Panc1 (cell line): ENCODE results near the gene CAV1. TPM values are rescaled to one million over a fixed set of nuclear protein-coding genes. Genes with fewer than 3 reads are reported as not detected.

ENCODE experiments used
- ATAC-seq: fragments of 200-7000 bp; cut with Tn5 transposase; 2 replicates; pipeline ENCODE4 v1.9.1; 2020; ENCODE audit warnings: mild to moderate bottlenecking, moderate library complexity
- BruUV-seq: library from RNA; stranded (reverse); fragments of 400-500 nt; replicated peaks from 2 replicates; lab custom pipeline; 2021; lab: Mats Ljungman, UMichigan
- CTCF ChIA-PET: fragments of 300-600 bp; sonication (Branson Sonifier 250); formaldehyde crosslinking; loops from one replicate; lab custom pipeline; 2022; ENCODE audit warnings: antibody characterized with exemption; lab: Charles Lee
- POLR2A ChIA-PET: fragments of 300-600 bp; sonication (Branson Sonifier 250); formaldehyde crosslinking; loops from one replicate; lab custom pipeline; 2022; ENCODE audit warnings: antibody characterized with exemption; lab: Charles Lee
- DNase-seq: peaks from one replicate; pipeline ENCODE4 v3.0.0-alpha.2; 2010; ENCODE audit warnings: low read depth, low spot score
- H3K27ac ChIP-seq: 2 replicates; pipeline ENCODE4 v1.5.1; 2011; ENCODE audit warnings: mild to moderate bottlenecking, low read length, inconsistent platforms
- H3K27me3 ChIP-seq: fragments of 200-500 bp; sonication (Bioruptor generic); 2 replicates; pipeline ENCODE4 v1.6.0; 2014; ENCODE audit warnings: low read length, inconsistent platforms; ENCODE audit not compliant: control insufficient read depth, insufficient read depth
- H3K36me3 ChIP-seq: fragments of 200-500 bp; sonication (Bioruptor generic); 2 replicates; pipeline ENCODE4 v1.5.1; 2014; ENCODE audit warnings: inconsistent platforms, mild to moderate bottlenecking, low read length, moderate library complexity; ENCODE audit not compliant: control insufficient read depth, insufficient read depth
- H3K4me1 ChIP-seq: 2 replicates; pipeline ENCODE4 v1.5.1; 2011; ENCODE audit warnings: inconsistent platforms, mild to moderate bottlenecking, low read length, moderate library complexity; ENCODE audit not compliant: control insufficient read depth, insufficient read depth
- H3K4me3 ChIP-seq, 2 experiments: 2 replicates each; pipeline ENCODE4 v1.5.1; 2011 to 2012; ENCODE audit warnings: low read depth in 2 of 2, low read length in 2 of 2, mild to moderate bottlenecking in 2 of 2, inconsistent platforms in 1 of 2, moderate library complexity in 1 of 2
- H3K9me3 ChIP-seq: fragments of 200-500 bp; sonication (Bioruptor generic); 2 replicates; pipeline ENCODE4 v1.5.1; 2014; ENCODE audit warnings: low read depth, mild to moderate bottlenecking, inconsistent platforms, low read length, moderate library complexity; ENCODE audit not compliant: control insufficient read depth, insufficient read depth
- CTCF ChIP-seq: fragments of 450-650 bp; IDR thresholded peaks from 2 replicates; pipeline ENCODE4 v1.5.1; 2017; ENCODE audit warnings: mild to moderate bottlenecking
- POLR2AphosphoS5 ChIP-seq: IDR thresholded peaks from 2 replicates; pipeline ENCODE4 v1.6.1; 2012; ENCODE audit warnings: mild to moderate bottlenecking, low read depth, low read length, moderate library complexity
- REST ChIP-seq, 2 experiments: IDR thresholded peaks; 2 replicates each; pipeline ENCODE4 v1.6.1; 2011 to 2012; ENCODE audit warnings: low read depth in 2 of 2, control low read depth in 1 of 2, low read length in 1 of 2, mild to moderate bottlenecking in 1 of 2, moderate library complexity in 1 of 2; ENCODE audit not compliant: insufficient read depth in 1 of 2
- SIN3A ChIP-seq: IDR thresholded peaks from 2 replicates; pipeline ENCODE4 v1.6.1; 2012; ENCODE audit warnings: low read depth, mild to moderate bottlenecking, low read length, moderate library complexity, borderline replicate concordance; ENCODE audit not compliant: insufficient read depth
- TCF7L2 ChIP-seq: IDR thresholded peaks from 2 replicates; pipeline ENCODE4 v1.6.1; 2011; ENCODE audit warnings: mild to moderate bottlenecking, low read depth, low read length, inconsistent platforms
- in situ Hi-C: cut with HindIII; loops from 2 replicates; pipeline ENCODE4 v1.10.0; 2016; ENCODE audit warnings: low sequenced_read_pairs, low pct_unique_long_range_greater_than_20kb
- intact Hi-C: fragments of 100-400 bp; cut with micrococcal nuclease; formaldehyde crosslinking; loops from one replicate; pipeline ENCODE4 v1.10.0; 2022; ENCODE audit not compliant: unreplicated experiment
- total RNA-seq: library from RNA; stranded (reverse); gene quantifications from one replicate; pipeline ENCODE4 v1.2.1, GENCODE V29; 2021; ENCODE audit not compliant: unreplicated experiment

Gene CAV1
- total RNA-seq, 1 experiment from 2014 or later = 496 TPM

- DNase-seq (no peak), ATAC-seq (no peak)
- intact Hi-C loops = loop anchor here (5.0 kb wide), 1 partner anchor 79 kb away; the partner anchor contains the start of gene MET
- H3K4me3 ChIP-seq = no peak overlapping the region
- no peaks in the 10 kb centered on the region for H3K27me3 ChIP-seq
- H3K36me3 ChIP-seq = no peaks in the 10 kb centered on the region
- in situ Hi-C loops = no loop called here
- peak overlapping the region; percentile 54; the same call in 1 of the 2 replicates for H3K27ac ChIP-seq
- TF ChIP-seq POLR2AphosphoS5 (no peak), TCF7L2 (no peak), REST (IDR thresholded peaks at IDR 0.05; ENCODE audit: insufficient read depth in 1 of 2, low read depth in 2 of 2, low read length in 1 of 2) (no peak), SIN3A (no peak), CTCF (no peak)
- ChIA-PET POLR2A (no interaction called here), CTCF (interaction anchor here (0.6 to 1.3 kb wide), 2 partner anchors 11 to 23 kb away, joined by 3 to 7 read pairs; no protein-coding TSS in a partner anchor)
- no TSS peak for BruUV-seq
- peaks cover 31% of the 10 kb centered on the region for H3K4me1 ChIP-seq
- no peaks in the 10 kb centered on the region for H3K9me3 ChIP-seq
These were observed 68.7 kb downstream of the CAV1 start for GRCh38 chr7:116593359-116594075.

GRCh38 chr7:116595063-116595462, 70.2 kb downstream of the CAV1 start:
- ChIA-PET CTCF (no interaction called here), POLR2A (no interaction called here)
- intact Hi-C loops (no loop called here), in situ Hi-C loops (no loop called here)
- no peak for ATAC-seq
- H3K27ac ChIP-seq = no peak overlapping the region; the same call in 1 of the 2 replicates
- no peaks in the 10 kb centered on the region for H3K36me3 ChIP-seq
- no peak overlapping the region for H3K4me3 ChIP-seq
- H3K4me1 ChIP-seq = peaks cover 26% of the 10 kb centered on the region
- DNase-seq = no peak
- H3K9me3 ChIP-seq = no peaks in the 10 kb centered on the region
- no TSS peak for BruUV-seq
- no peaks in the 10 kb centered on the region for H3K27me3 ChIP-seq
- TF ChIP-seq CTCF = no peak
- no peak for TF ChIP-seq SIN3A
- TF ChIP-seq TCF7L2 = no peak
- TF ChIP-seq REST (IDR thresholded peaks at IDR 0.05; ENCODE audit: insufficient read depth in 1 of 2, low read depth in 2 of 2, low read length in 1 of 2) = no peak
- TF ChIP-seq POLR2AphosphoS5 = no peak
